A673 (cell line): ENCODE measurements around the gene SWI5.

Experiments used
- CTCF ChIP-seq: fragments of 300-800, 200-600 bp; sonication (generic); conservative IDR thresholded peaks from 2 replicates; pipeline ENCODE4 v1.5.1; 2017; ENCODE audit warnings: low read depth, mild to moderate bottlenecking, antibody characterized with exemption, low read length, moderate library complexity, mixed read lengths
- EZH2 ChIP-seq: fragments of 200-600 bp; sonication (generic); IDR thresholded peaks from 2 replicates; pipeline ENCODE4 v1.6.1; 2017; ENCODE audit warnings: borderline replicate concordance, low read depth, mild to moderate bottlenecking, mixed read lengths, antibody characterized with exemption, low read length; ENCODE audit not compliant: poor library complexity, severe bottlenecking

- TF ChIP-seq CTCF (no peak), EZH2 (no peak)
Measured at GRCh38 chr9:128333451-128333869, 57.4 kb downstream of the SWI5 start.
